Measurements from ENCODE around the gene TMC1.
"Not testable (repeated sequence)": the region's sequence is repeated elsewhere in the genome, so short reads cannot be mapped to it uniquely, and the experiment has no call there.

TMC1 gene

DNA sequence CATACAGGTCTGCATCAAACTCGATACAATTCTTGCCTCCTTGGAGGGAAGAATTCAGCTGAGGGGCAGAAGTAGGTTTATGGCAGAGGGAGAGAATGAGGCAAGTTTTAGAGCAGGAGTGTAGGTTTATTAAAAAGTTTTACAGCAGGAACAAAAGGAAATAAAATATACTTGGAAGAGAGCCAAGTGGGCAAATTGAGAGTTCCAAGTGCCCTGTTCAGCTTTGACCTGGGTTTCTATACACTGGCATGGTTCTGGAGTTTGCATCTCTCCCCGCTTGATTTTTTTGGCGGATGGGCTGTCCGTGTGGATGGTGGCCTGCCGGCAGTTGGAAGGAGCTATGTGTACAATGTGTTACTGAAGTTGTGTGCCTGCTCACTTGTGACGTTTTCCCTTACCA, 315.4 kb downstream of the TMC1 start:
- no peak for TF ChIP-seq ZFX (IDR thresholded peaks at IDR 0.05)
- TF ChIP-seq, protein P1, sequence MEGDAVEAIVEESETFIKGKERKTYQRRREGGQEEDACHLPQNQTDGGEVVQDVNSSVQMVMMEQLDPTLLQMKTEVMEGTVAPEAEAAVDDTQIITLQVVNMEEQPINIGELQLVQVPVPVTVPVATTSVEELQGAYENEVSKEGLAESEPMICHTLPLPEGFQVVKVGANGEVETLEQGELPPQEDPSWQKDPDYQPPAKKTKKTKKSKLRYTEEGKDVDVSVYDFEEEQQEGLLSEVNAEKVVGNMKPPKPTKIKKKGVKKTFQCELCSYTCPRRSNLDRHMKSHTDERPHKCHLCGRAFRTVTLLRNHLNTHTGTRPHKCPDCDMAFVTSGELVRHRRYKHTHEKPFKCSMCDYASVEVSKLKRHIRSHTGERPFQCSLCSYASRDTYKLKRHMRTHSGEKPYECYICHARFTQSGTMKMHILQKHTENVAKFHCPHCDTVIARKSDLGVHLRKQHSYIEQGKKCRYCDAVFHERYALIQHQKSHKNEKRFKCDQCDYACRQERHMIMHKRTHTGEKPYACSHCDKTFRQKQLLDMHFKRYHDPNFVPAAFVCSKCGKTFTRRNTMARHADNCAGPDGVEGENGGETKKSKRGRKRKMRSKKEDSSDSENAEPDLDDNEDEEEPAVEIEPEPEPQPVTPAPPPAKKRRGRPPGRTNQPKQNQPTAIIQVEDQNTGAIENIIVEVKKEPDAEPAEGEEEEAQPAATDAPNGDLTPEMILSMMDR (conservative IDR thresholded peaks at IDR 0.05), result no peak
- H3K27ac ChIP-seq, result no peak overlapping the region

DNA sequence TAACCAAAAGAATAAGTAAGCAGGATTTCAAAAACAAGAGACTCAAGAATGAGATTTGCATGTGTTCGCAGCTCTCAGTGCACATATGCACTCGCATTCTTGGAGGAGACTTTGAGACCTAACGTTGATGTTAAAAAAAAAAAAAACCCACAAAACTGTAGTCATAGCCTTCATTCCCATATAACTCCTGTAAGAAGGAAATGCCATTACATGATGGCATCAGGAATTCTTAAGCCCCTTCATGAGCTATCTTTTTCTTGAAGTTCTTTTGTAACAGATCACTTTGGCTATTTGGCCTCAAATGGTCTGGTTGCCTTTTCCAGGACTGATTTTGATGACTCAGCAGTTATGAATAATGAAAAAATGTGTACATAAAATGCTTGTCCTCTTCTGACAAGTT, 317.7 kb downstream of the TMC1 start:
- H3K27ac ChIP-seq, result no peak overlapping the region
- TF ChIP-seq ZFX (IDR thresholded peaks at IDR 0.05), result no peak
- TF ChIP-seq, protein P1 (conservative IDR thresholded peaks at IDR 0.05), result no peak

DNA sequence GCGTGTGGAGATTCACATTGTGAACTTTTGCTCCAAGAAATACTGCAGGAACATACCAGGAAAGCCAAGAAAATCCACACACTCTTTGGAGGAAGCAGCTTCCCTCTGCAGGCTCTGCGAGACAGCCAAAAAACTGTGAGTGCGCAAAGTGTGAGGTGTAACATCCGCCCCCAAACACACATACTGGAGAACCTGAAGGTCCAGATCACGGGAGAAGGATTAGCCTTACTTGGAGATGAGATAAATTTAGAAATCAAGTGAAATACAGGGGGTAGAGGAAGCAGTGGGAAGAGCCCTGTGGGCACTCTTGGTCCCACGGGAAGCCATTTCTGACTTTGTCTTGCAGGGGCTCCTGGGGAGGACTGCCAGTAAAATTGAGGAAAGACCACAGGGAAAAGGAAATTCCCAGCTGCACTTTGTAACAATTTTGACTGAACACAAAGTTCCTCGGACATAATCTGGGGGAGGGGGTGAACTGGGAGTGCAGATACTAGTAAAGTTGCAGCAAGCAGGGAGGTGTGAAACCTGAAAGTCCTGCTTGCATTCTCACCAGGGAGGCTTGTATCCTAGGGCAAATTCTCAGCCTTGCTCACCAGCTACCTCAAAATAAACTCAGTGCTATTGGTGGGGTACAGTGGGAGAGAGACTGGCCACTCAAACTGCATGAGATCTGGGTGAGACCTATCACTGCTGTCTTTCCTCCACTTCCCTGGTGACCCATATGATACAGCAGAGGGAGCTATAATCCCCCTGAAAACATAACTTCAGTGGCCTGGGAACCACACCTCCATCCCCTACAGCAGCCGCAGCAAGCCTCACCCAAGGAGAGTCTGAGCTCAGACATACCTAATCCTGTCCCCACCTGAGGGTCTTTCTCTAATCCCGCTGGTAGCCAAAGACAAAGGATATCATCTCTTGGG, 322.4 kb downstream of the TMC1 start:
- TF ChIP-seq ZFX (IDR thresholded peaks at IDR 0.05), result no peak
- TF ChIP-seq, protein P1 (conservative IDR thresholded peaks at IDR 0.05), result 0 out of 2 replicates have a peak, but pooled peaks have one; percentile 9
- H3K27ac ChIP-seq, result no peak overlapping the region

DNA sequence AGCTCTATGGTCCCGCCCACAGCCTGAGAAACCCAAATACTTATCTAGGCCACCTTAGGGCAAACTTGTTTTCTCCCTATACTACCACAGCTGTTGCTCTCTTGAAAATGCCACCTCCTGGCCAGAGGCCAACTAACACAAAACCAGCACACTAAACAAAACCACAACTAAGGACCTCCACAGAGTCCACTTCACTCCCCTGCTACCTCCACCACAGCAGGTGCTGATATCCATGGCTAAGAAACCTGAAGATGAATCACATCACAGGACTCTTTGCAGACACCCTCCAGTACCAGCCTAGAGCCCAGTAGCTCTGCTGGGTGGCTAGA, 323.0 kb downstream of the TMC1 start:
- TF ChIP-seq, protein P1 (conservative IDR thresholded peaks at IDR 0.05), result no peak
- TF ChIP-seq ZFX (IDR thresholded peaks at IDR 0.05), result no peak
- no peak overlapping the region for H3K27ac ChIP-seq

DNA sequence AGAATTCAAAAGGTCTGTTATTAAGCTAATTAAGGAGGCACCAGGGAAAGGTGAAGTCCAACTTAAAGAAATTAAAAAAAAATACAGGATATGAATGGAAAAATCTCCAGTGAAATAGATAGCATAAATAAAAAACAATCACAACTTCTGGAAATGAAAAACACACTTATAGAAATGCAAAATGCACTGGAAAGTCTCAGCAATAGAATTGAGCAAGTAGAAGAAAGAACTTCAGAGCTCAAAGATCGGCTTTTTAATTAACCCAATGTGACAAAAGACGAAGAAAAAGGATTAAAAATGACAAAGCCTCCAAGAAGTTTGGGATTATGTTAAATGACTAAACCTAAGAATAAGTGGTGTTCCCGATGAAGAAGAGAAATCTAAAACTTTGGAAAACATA, 323.6 kb downstream of the TMC1 start:
- H3K27ac ChIP-seq, result not testable (repeated sequence)

DNA sequence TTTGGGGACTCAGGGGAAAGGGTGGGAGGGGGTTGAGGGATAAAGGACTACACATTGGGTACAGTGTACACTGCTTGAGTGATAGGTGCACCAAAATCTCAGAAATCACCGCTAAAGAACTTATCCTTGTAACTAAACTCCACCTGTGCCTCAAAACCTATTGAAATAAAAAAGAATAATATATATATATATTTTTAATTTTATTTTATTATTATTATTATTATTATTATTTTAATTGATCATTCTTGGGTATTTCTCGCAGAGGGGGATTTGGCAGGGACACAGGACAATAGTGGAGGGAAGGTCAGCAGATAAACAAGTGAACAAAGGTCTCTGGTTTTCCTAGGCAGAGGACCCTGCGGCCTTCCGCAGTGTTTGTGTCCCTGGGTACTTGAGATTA, 328.8 kb downstream of the TMC1 start:
- H3K27ac ChIP-seq, result not testable (repeated sequence)

DNA sequence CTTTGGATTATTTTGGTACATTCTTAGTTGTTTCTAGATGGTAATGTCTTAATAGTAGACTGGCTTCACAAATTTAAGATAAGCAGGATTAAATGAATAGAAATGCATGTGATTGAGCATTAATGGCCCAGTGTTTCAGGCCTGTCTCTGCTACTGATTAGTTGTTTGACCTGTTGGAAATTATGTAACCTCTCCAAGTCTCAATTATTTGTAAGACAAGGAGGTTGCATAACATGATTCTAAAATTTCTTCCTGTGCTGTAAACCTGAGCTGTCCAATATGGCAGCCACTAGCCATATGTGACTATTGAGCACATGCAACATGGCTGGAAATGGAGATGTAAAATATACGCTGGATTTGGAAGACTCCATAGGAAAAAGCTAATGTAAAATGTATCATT, 333.9 kb downstream of the TMC1 start:
- TF ChIP-seq ZFX (IDR thresholded peaks at IDR 0.05), result no peak
- TF ChIP-seq, protein P1 (conservative IDR thresholded peaks at IDR 0.05), result no peak
- H3K27ac ChIP-seq, result no peak overlapping the region

DNA sequence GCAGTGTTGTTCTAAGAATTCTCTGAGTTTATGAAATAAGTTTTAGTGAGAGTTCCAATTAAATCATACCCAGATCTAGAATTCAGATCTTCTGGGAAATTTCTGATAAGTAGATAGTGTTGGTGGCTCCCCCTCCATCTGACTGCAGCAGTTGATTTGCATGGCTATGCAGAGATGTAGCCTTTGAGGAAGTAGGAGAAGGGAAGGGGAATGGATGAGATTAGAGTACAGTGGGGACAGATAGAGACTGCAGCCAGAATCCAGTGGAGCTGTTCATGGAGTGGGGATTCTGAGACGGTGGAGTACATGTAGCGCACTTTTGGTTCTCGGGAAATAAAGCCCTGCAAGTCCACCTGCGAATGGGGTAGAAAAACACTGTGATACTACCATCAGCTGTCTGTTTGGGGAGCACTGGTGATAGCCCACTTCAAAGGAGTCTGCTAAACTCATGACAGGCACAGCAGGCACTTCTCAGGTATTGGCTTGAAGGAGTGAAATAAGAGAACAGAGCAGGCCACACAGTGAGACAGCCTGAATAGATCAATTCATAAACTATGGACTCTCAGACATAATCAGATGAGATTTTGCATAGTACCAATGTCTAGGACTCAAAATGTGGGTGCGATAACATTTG, 334.6 kb downstream of the TMC1 start:
- TF ChIP-seq, protein P1 (conservative IDR thresholded peaks at IDR 0.05), result no peak
- TF ChIP-seq ZFX (IDR thresholded peaks at IDR 0.05), result no peak
- no peak overlapping the region for H3K27ac ChIP-seq
